HG02642 (cell line): ENCODE measurements around the gene BSN.
A peak's percentile ranks its signal among the peaks of the same experiment; 100 is the strongest.

Source experiments
- ATAC-seq: cut with Tn5 transposase; IDR thresholded peaks from one replicate; pipeline ENCODE4 v1.9.1; 2021; ENCODE audit warnings: mild to moderate bottlenecking; ENCODE audit not compliant: unreplicated experiment, poor library complexity

The BSN gene

GRCh38 chr3:49553692-49554632 is at the start of gene BSN:
TSS of gene BSN (plus strand) at chr3:49554477. CDS start at chr3:49554603, 126 bp downstream.
- ATAC-seq = peak; percentile 85

GRCh38 chr3:49506906-49507305 is 47.4 kb upstream of the BSN start:
- no peak for ATAC-seq

- ATAC-seq = no peak
These were observed 45.2 kb upstream of the BSN start for GRCh38 chr3:49509028-49509561.

- no peak for ATAC-seq
These were observed 42.6 kb upstream of the BSN start for GRCh38 chr3:49511639-49512038.

GRCh38 chr3:49512781-49513355 is 41.4 kb upstream of the BSN start:
- ATAC-seq = no peak

GRCh38 chr3:49513494-49514124 is 40.7 kb upstream of the BSN start:
- no peak for ATAC-seq

GRCh38 chr3:49518016-49518415 is 36.3 kb upstream of the BSN start:
- ATAC-seq = no peak

GRCh38 chr3:49518441-49518840 is 35.8 kb upstream of the BSN start:
- ATAC-seq = no peak

- no peak for ATAC-seq
These were observed 35.0 kb upstream of the BSN start for GRCh38 chr3:49519296-49519695.

GRCh38 chr3:49519916-49520385 is 34.3 kb upstream of the BSN start:
- ATAC-seq = no peak

GRCh38 chr3:49523756-49524747 is 30.2 kb upstream of the BSN start:
- ATAC-seq = no peak

- ATAC-seq = no peak
These were observed 24.7 kb upstream of the BSN start for GRCh38 chr3:49529567-49529966.

- ATAC-seq = no peak
These were observed 24.0 kb upstream of the BSN start for GRCh38 chr3:49530231-49530630.

- ATAC-seq = no peak
These were observed 23.6 kb upstream of the BSN start for GRCh38 chr3:49530701-49531100.

- ATAC-seq = no peak
These were observed 23.1 kb upstream of the BSN start for GRCh38 chr3:49531218-49531617.

- ATAC-seq = no peak
These were observed 22.6 kb upstream of the BSN start for GRCh38 chr3:49531715-49532114.

GRCh38 chr3:49533031-49533430 is 21.2 kb upstream of the BSN start:
- no peak for ATAC-seq

GRCh38 chr3:49533786-49534519 is 20.3 kb upstream of the BSN start:
- no peak for ATAC-seq
